Liver (tissue), 3 donors: Measurements from ENCODE around the gene IRF8.

Experiments used
- CTCF ChIP-seq: fragments of 150-350 bp; IDR thresholded peaks from 2 replicates; pipeline ENCODE4 v1.5.1; 2017; ENCODE audit warnings: improper control_type of control experiment, low read depth, low read length; ENCODE audit not compliant: missing input control
- JUND ChIP-seq, 2 donors: IDR thresholded peaks; 2 replicates each; pipeline ENCODE4 v1.6.1; 2016; ENCODE audit warnings: antibody characterized with exemption in 2 of 2
- YY1 ChIP-seq: IDR thresholded peaks from 2 replicates; pipeline ENCODE4 v1.6.1; 2016; ENCODE audit warnings: antibody characterized with exemption, mild to moderate bottlenecking
- donor health status: healthy.
- donor health status: healthy.

GRCh38 chr16:85901773-85902365 lies 2.9 kb downstream of the IRF8 start:
- TF ChIP-seq CTCF: no peak
- TF ChIP-seq JUND (IDR thresholded peaks at IDR 0.05): no peak
- TF ChIP-seq YY1: no peak
